Measurements from ENCODE around the gene OR10H1.
"Not testable (repeated sequence)": the region's sequence is repeated elsewhere in the genome, so short reads cannot be mapped to it uniquely, and the experiment has no call there.

The OR10H1 gene

DNA sequence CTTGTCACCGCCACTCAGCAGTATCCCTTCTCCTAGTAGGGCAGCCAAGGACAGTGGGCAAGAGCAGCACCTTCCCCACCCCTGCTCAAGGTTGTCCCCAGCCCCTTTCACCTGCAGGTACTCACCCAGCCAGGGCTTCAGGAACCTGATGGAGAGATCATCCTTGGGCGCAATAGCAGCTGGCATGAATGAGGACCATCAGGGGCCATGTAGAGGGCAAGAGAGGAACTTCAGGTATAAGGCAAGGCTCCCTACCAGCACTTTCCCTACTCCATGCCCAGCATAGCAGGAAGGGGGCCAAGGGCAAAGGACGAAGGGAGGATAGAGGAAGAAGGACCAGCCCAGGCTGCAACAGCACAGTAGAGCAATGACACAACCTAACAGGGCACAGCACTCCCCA is 41.3 kb downstream of the OR10H1 start:
- DNase-seq (ENCODE audit: low spot score) = not testable (repeated sequence)

DNA sequence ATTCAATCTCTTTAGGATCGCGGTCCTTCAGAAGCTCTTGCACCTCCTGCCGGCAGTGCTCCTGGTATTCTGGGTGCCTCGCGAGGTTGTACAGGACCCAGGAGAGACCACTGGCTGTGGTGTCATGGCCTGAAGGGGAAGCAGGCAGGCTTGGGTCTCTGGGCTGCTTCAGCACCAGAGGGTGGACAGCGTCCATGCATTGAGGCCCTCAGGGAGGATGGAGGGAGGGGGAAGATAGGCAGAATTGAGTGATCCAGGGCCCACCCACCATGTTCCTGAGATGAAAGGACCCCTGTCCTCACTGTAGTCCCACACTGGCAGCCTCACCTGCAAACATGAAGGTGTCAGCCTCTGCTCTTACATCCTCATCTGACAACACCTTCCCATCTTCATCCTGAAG is 45.9 kb downstream of the OR10H1 start:
- DNase-seq (ENCODE audit: low spot score) = no peak

DNA sequence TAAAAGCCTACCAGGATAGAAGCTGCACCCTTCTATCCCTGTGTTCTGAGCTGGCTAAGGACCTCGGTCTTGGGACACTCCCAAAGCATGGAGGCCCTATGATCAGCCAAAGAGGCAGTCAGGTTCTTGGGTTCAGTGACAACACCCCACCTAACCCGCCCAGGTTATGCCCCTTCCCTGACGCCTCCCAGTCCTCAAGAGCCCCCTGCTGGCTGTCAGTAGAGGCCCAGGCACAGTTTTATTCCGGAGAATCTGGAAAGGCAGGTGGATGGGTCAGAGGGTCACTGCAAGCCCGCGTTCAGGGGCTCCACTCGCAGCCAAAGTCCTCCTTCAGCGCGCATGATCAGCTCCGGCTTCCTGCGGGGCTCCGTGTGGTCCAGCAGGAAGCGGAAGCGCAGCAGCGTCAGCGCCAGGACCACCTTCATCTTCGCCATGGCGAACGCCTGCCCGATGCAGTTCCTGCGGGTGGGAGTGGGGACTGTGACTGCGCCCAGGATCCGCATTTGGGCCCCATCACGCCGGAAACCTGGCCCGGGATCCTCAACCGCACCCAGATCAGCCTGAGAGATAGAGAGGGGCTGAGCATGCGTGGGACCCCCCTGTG is 55.4 kb downstream of the OR10H1 start:
- no peak for DNase-seq (ENCODE audit: low spot score)

DNA sequence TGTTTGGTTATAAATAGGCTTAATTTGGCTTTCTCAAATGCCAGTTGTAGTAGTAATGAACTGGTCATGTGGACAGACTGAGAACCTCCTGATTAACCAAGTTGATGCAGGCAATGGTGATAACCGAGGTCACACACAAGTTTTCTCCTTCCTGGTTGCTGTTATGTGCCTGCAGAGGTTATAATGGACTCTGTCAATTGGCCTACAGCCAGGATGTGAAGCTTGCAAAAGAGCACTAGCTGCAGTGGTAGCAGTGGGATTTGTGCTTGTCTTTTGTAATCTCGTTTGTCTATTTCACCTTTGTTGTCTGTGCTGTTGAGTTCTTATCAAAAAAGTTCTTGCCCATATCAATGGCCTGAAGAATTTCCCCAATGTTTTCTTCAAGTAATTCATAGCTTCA is 57.1 kb downstream of the OR10H1 start:
- DNase-seq (ENCODE audit: low spot score) = no peak
